Prostate gland (tissue), 2 donors: Measurements from ENCODE around the gene ZNF491.

Source experiments
- CTCF ChIP-seq, 4 experiments: fragments of 200-600 bp in 2 of 4; fragments of 450-650 bp in 2 of 4; sonication (generic) in 2 of 4; IDR thresholded peaks; 1 replicate in 3 of 4; 2 replicates in 1 of 4; pipeline ENCODE4 v1.5.1; 2016 to 2019; ENCODE audit warnings: antibody characterized with exemption in 4 of 4, mild to moderate bottlenecking in 2 of 4, moderate library complexity in 2 of 4
- POLR2A ChIP-seq: fragments of 450-650 bp; IDR thresholded peaks from one replicate; pipeline ENCODE4 v1.6.1; 2016; ENCODE audit warnings: antibody characterized with exemption, mild to moderate bottlenecking
- POLR2AphosphoS5 ChIP-seq: sonication (generic); formaldehyde crosslinking; IDR thresholded peaks from one replicate; pipeline ENCODE4 v1.6.1; 2017; ENCODE audit warnings: antibody characterized with exemption

GRCh38 chr19:11763117-11763516 lies 35.2 kb upstream of the ZNF491 start:
- no peak for TF ChIP-seq POLR2A
- TF ChIP-seq POLR2AphosphoS5, result no peak
- no peak for TF ChIP-seq CTCF (IDR thresholded peaks at IDR 0.05)
